IPS-18a (cell line): ENCODE data around the gene S100A9.

Experiments
- H3K27ac ChIP-seq: one replicate; pipeline ENCODE4 v1.5.1; 2013; ENCODE audit warnings: low read length
- H3K27me3 ChIP-seq: one replicate; pipeline ENCODE4 v1.6.1; 2013; ENCODE audit warnings: mild to moderate bottlenecking, low read length; ENCODE audit not compliant: control insufficient read depth, insufficient read depth
- H3K36me3 ChIP-seq: one replicate; pipeline ENCODE4 v1.6.1; 2013; ENCODE audit warnings: low read depth, low read length; ENCODE audit not compliant: control insufficient read depth
- H3K4me1 ChIP-seq: one replicate; pipeline ENCODE4 v1.6.1; 2013; ENCODE audit warnings: low read depth, low read length; ENCODE audit not compliant: control insufficient read depth
- H3K4me3 ChIP-seq: one replicate; pipeline ENCODE4 v1.5.1; 2013; ENCODE audit warnings: low read length
- H3K9ac ChIP-seq: one replicate; pipeline ENCODE4 v1.6.1; 2013; ENCODE audit warnings: mild to moderate bottlenecking, low read length, moderate library complexity
- H3K9me3 ChIP-seq: one replicate; pipeline ENCODE4 v1.6.1; 2013; ENCODE audit warnings: low read depth, low read length; ENCODE audit not compliant: control insufficient read depth

Gene S100A9

GRCh38 chr1:153356392-153357075, 1.1 kb upstream of the S100A9 start:
- no peak overlapping the region for H3K27ac ChIP-seq
- no peaks in the 10 kb centered on the region for H3K4me1 ChIP-seq
- H3K4me3 ChIP-seq: no peak overlapping the region
- no peaks in the 10 kb centered on the region for H3K36me3 ChIP-seq
- H3K27me3 ChIP-seq: no peaks in the 10 kb centered on the region
- no peaks in the 10 kb centered on the region for H3K9me3 ChIP-seq
- H3K9ac ChIP-seq: no peak overlapping the region

GRCh38 chr1:153357076-153357852, 390 bp upstream of the S100A9 start:
- no peaks in the 10 kb centered on the region for H3K36me3 ChIP-seq
- no peaks in the 10 kb centered on the region for H3K4me1 ChIP-seq
- no peaks in the 10 kb centered on the region for H3K9me3 ChIP-seq
- H3K27me3 ChIP-seq: no peaks in the 10 kb centered on the region
- H3K27ac ChIP-seq: no peak overlapping the region
- no peak overlapping the region for H3K9ac ChIP-seq
- H3K4me3 ChIP-seq: no peak overlapping the region

GRCh38 chr1:153358691-153358975, 979 bp downstream of the S100A9 start:
- H3K9ac ChIP-seq: no peak overlapping the region
- H3K36me3 ChIP-seq: no peaks in the 10 kb centered on the region
- H3K9me3 ChIP-seq: no peaks in the 10 kb centered on the region
- H3K4me1 ChIP-seq: no peaks in the 10 kb centered on the region
- H3K27ac ChIP-seq: no peak overlapping the region
- no peaks in the 10 kb centered on the region for H3K27me3 ChIP-seq
- no peak overlapping the region for H3K4me3 ChIP-seq

GRCh38 chr1:153359241-153359640, 1.6 kb downstream of the S100A9 start:
- Histone ChIP-seq H3K36me3 (no peaks in the 10 kb centered on the region), H3K27ac (no peak overlapping the region), H3K9ac (no peak overlapping the region), H3K4me3 (no peak overlapping the region), H3K27me3 (no peaks in the 10 kb centered on the region), H3K9me3 (no peaks in the 10 kb centered on the region), H3K4me1 (no peaks in the 10 kb centered on the region)

- no peaks in the 10 kb centered on the region for H3K9me3 ChIP-seq
- no peaks in the 10 kb centered on the region for H3K36me3 ChIP-seq
- no peak overlapping the region for H3K4me3 ChIP-seq
- H3K9ac ChIP-seq: no peak overlapping the region
- no peaks in the 10 kb centered on the region for H3K27me3 ChIP-seq
- H3K4me1 ChIP-seq: no peaks in the 10 kb centered on the region
- H3K27ac ChIP-seq: no peak overlapping the region
Measured at GRCh38 chr1:153360190-153360589, 2.5 kb downstream of the S100A9 start.

- Histone ChIP-seq H3K36me3 (no peaks in the 10 kb centered on the region), H3K27ac (no peak overlapping the region), H3K4me3 (no peak overlapping the region), H3K27me3 (no peaks in the 10 kb centered on the region), H3K4me1 (no peaks in the 10 kb centered on the region), H3K9ac (no peak overlapping the region), H3K9me3 (no peaks in the 10 kb centered on the region)
Measured at GRCh38 chr1:153360592-153361479, 3.2 kb downstream of the S100A9 start.

- Histone ChIP-seq H3K4me1 (no peaks in the 10 kb centered on the region), H3K4me3 (no peak overlapping the region), H3K9me3 (no peaks in the 10 kb centered on the region), H3K9ac (no peak overlapping the region), H3K27ac (no peak overlapping the region), H3K36me3 (no peaks in the 10 kb centered on the region), H3K27me3 (no peaks in the 10 kb centered on the region)
Measured at GRCh38 chr1:153361480-153362109, 3.9 kb downstream of the S100A9 start.

GRCh38 chr1:153362187-153362775, 4.6 kb downstream of the S100A9 start:
- no peaks in the 10 kb centered on the region for H3K4me1 ChIP-seq
- H3K4me3 ChIP-seq: no peak overlapping the region
- H3K27ac ChIP-seq: no peak overlapping the region
- no peaks in the 10 kb centered on the region for H3K9me3 ChIP-seq
- H3K36me3 ChIP-seq: no peaks in the 10 kb centered on the region
- H3K9ac ChIP-seq: no peak overlapping the region
- no peaks in the 10 kb centered on the region for H3K27me3 ChIP-seq

GRCh38 chr1:153363641-153364040, 6.0 kb downstream of the S100A9 start:
- H3K4me1 ChIP-seq: no peaks in the 10 kb centered on the region
- H3K27ac ChIP-seq: no peak overlapping the region
- H3K4me3 ChIP-seq: no peak overlapping the region
- H3K9ac ChIP-seq: no peak overlapping the region
- no peaks in the 10 kb centered on the region for H3K27me3 ChIP-seq
- H3K9me3 ChIP-seq: no peaks in the 10 kb centered on the region
- H3K36me3 ChIP-seq: no peaks in the 10 kb centered on the region

- Histone ChIP-seq H3K4me3 (no peak overlapping the region), H3K27me3 (no peaks in the 10 kb centered on the region), H3K27ac (no peak overlapping the region), H3K9me3 (no peaks in the 10 kb centered on the region), H3K4me1 (no peaks in the 10 kb centered on the region), H3K9ac (no peak overlapping the region), H3K36me3 (no peaks in the 10 kb centered on the region)
Measured at GRCh38 chr1:153364156-153364555, 6.5 kb downstream of the S100A9 start.
